Fibroblast of villous mesenchyme (primary cell): ENCODE measurements around the gene SWSAP1. TPM values are rescaled to one million over a fixed set of nuclear protein-coding genes. Genes with fewer than 3 reads are reported as not detected.

Source experiments
- DNase-seq: peaks from one replicate; pipeline ENCODE4 v3.0.0-alpha.2; 2010; ENCODE audit warnings: low read depth
- H3K4me3 ChIP-seq: 2 replicates; pipeline ENCODE4 v1.5.1; 2011; ENCODE audit warnings: low read depth, mild to moderate bottlenecking, low read length
- total RNA-seq: library from RNA; depleted of rRNA; stranded (reverse); fragments of >200 nt; gene quantifications from 2 replicates; pipeline ENCODE4 v1.2.3, GENCODE V29; 2012
- TF ChIP-seq, protein P1 (sequence below): IDR thresholded peaks from 2 replicates; pipeline ENCODE4 v1.5.1; 2012; ENCODE audit warnings: low read depth, mild to moderate bottlenecking, low read length; ENCODE audit not compliant: insufficient read depth

SWSAP1 gene
- total RNA-seq, 1 donor: 0.86 TPM

DNA sequence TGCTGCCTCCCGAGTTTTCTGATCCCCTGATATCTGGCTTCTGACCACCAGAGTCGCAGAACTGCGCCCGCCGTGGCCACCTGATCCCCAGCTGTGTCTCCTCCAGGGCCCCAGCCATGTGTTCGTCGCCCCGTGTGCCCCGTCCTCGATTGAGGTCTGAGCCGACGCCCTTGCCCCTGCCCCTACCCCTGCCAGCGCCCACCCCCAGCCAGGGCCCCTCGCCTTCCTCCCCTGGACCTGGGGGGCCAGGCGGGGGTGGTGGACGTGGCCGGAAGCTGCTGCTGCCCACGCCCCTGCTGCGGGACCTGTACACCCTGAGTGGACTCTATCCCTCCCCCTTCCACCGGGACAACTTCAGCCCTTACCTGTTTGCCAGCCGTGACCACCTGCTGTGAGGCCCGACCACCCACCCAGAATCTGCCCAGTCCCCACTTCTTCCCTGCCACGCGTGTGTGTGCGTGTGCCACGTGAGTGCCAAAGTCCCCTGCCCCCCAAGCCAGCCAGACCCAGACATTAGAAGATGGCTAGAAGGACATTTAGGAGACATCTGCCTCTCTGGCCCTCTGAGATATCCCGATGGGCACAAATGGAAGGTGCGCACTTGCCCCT, 10.1 kb upstream of the SWSAP1 start:
- TF ChIP-seq, protein P1, sequence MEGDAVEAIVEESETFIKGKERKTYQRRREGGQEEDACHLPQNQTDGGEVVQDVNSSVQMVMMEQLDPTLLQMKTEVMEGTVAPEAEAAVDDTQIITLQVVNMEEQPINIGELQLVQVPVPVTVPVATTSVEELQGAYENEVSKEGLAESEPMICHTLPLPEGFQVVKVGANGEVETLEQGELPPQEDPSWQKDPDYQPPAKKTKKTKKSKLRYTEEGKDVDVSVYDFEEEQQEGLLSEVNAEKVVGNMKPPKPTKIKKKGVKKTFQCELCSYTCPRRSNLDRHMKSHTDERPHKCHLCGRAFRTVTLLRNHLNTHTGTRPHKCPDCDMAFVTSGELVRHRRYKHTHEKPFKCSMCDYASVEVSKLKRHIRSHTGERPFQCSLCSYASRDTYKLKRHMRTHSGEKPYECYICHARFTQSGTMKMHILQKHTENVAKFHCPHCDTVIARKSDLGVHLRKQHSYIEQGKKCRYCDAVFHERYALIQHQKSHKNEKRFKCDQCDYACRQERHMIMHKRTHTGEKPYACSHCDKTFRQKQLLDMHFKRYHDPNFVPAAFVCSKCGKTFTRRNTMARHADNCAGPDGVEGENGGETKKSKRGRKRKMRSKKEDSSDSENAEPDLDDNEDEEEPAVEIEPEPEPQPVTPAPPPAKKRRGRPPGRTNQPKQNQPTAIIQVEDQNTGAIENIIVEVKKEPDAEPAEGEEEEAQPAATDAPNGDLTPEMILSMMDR: no peak
- DNase-seq: no peak
- no peak overlapping the region for H3K4me3 ChIP-seq

DNA sequence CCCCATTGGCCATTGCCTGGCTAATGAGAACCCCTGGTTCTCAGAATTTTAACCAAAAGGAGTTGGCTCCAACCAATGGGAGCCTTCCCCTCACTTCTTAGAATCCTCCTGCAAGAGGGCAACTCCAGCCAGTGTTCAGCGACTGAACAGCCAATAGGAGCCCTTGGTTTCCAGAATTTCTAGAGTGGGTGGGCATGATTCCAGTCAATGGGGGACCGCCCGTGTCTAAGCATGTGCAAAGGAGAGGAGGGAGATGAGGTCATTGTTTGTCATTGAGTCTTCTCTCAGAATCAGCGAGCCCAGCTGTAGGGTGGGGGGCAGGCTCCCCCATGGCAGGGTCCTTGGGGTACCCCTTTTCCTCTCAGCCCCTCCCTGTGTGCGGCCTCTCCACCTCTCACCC, 9.5 kb upstream of the SWSAP1 start:
- TF ChIP-seq, protein P1: no peak
- DNase-seq: no peak

DNA sequence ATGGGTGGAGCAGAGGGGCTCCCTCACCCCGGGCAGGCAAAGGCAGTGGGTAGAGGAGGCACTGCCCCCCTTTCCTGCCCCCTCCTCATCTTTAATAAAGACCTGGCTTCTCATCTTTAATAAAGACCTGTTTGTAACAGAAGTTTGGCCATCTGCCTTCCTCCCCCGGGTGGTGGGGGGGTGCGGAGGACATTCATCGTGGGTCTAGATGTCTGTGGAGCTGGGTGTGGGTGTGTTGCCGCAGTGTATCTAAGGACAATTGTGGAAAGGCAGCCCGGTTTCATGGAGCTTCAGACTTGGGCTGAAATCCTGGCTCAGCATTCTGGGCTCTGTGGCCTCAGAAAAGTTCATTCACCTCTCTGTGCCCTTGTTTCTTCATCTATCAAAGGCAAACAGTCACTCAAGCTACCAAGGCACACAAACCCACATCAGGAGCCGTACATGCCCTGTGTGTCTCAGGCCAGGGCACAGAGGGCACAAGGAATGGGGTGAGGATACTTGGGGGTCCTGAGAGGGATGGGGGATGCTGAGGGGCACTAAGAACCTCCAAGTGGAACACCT, 8.8 kb upstream of the SWSAP1 start:
- H3K4me3 ChIP-seq: no peak overlapping the region
- DNase-seq: no peak
- TF ChIP-seq, protein P1: no peak

More for the DNA sequence above, 9.5 kb upstream of the SWSAP1 start:
- H3K4me3 ChIP-seq: no peak overlapping the region

DNA sequence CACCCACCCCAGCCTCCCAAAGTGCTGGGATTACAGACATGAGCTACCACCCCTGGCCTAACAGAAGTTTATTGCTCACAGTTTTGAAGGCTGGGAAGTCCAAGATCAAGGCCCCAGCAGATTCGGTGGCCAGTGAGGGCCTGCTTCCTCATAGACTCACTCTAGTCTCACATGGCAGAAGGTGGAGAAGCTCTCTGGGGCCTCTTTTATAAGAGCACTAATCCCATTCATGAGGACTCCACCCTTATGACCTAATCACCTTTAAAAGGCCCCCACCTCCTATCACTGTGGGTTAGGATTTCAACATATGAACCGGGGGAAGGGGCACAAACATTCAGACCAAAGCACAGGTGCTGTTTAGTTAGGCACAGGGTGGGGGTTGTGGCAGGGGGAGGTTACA, 6.9 kb upstream of the SWSAP1 start:
- TF ChIP-seq, protein P1: no peak
- H3K4me3 ChIP-seq: no peak overlapping the region
- DNase-seq: no peak

DNA sequence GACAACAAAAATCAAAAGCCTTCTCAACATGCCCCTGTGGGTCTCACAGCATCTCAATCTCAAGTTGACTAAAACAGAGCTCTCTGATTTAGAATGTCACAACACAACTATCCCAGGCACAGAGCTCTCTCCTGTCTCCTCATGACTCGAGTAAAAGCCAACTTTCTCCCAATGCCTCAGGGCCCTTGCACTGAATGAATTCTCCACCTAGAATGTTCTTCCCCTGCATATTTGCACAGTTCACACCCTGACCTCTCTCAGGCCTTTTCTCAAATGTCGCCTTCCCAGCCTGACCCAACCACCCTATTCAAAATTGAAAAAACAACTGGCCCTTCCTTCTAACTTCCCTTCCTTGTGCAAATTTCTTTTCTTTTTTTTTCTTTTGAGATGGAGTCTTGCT, 3.7 kb upstream of the SWSAP1 start:
- TF ChIP-seq, protein P1: no peak
- DNase-seq: no peak
- H3K4me3 ChIP-seq: no peak overlapping the region

DNA sequence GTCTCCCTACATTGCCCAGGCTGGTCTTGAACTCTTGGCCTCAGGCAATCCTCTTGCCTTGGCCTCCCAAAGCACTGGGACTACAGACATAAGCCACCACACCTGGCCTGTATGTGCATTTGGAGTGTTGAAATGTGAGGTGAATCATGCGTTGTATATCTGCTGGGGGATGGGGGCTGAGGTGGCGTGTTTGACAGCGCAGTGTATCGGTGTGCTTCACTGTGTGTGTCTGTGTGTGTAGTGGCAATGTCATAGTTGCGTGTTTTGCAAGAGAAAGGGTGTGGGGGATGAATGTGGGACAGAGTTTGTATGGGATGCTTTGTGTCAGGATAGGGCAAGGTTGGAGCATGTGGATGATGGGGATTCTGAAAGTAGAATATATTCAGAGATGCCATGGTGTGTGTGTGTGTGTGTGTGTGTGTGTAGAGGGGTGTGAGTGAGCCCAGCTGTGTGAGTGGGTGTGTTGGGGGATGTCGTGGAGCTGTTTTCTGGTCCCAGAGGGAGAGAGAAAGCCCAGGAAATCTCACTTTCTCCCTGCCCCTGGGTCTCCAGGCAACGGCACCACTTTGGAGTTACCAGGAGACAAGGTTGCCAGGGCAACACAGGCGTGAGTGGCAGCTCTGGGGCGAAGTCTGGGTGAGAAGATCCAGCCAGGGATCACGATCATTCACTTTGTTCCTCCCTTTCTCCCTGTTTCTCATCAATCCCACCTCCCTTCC, 1.1 kb upstream of the SWSAP1 start:
- DNase-seq: no peak
- no peak overlapping the region for H3K4me3 ChIP-seq
- TF ChIP-seq, protein P1: no peak
